H1 (cell line): ENCODE results near the gene TMEM132A. TPM values are rescaled to one million over a fixed set of nuclear protein-coding genes. Genes with fewer than 3 reads are reported as not detected.

Source experiments
- CTCF ChIA-PET: fragments of 300-600 bp; sonication (Branson Sonifier 250); formaldehyde crosslinking; loops from one replicate; lab custom pipeline; 2021; ENCODE audit not compliant: partially characterized antibody; lab: Charles Lee
- POLR2A ChIA-PET: fragments of 300-600 bp; sonication (Branson Sonifier 250); formaldehyde crosslinking; loops from one replicate; lab custom pipeline; 2021; ENCODE audit warnings: inconsistent platforms; ENCODE audit not compliant: partially characterized antibody; lab: Charles Lee
- DNase-seq, 2 experiments: peaks; one replicate each; pipeline versions ENCODE4 v3.0.0 to v3.0.0-alpha.2; 2010 to 2022; ENCODE audit warnings: low spot score in 2 of 2, low read depth in 1 of 2, mixed read lengths in 1 of 2
- FAIRE-seq: peaks from 2 replicates; lab custom pipeline; 2011; peaks lifted over from hg19 to GRCh38; lab: Jason Lieb, UNC
- H2AFZ ChIP-seq: 2 replicates; pipeline ENCODE4 v1.8.1; 2012; ENCODE audit warnings: low read length, inconsistent platforms
- H2AK5ac ChIP-seq: 2 replicates; pipeline ENCODE4 v1.6.1; 2013; ENCODE audit warnings: low read depth, low read length
- H2BK120ac ChIP-seq: replicated peaks from 2 replicates; pipeline ENCODE3; 2013; ENCODE audit warnings: low read depth, low read length, inconsistent platforms
- H2BK12ac ChIP-seq: 2 replicates; pipeline ENCODE4 v1.6.1; 2013; ENCODE audit warnings: low read depth, low read length
- H2BK15ac ChIP-seq: 2 replicates; pipeline ENCODE4 v1.6.1; 2013; ENCODE audit warnings: low read length
- H2BK20ac ChIP-seq: 2 replicates; pipeline ENCODE4 v1.6.1; 2013; ENCODE audit warnings: low read length
- H2BK5ac ChIP-seq: 2 replicates; pipeline ENCODE4 v1.6.1; 2013; ENCODE audit warnings: low read depth, low read length
- H3K14ac ChIP-seq: 2 replicates; pipeline ENCODE4 v1.6.1; 2013; ENCODE audit warnings: inconsistent platforms; ENCODE audit not compliant: insufficient read length
- H3K18ac ChIP-seq: 2 replicates; pipeline ENCODE4 v1.6.1; 2013; ENCODE audit warnings: low read length; ENCODE audit errors: extremely low read depth
- H3K23ac ChIP-seq: 2 replicates; pipeline ENCODE4 v1.6.1; 2013; ENCODE audit warnings: inconsistent platforms; ENCODE audit not compliant: insufficient read length
- H3K23me2 ChIP-seq: 2 replicates; pipeline ENCODE4 v1.6.1; 2013; ENCODE audit warnings: low read depth, low read length
- H3K27ac ChIP-seq: 2 replicates; pipeline ENCODE4 v1.6.1; 2011; ENCODE audit warnings: low read depth, low read length, inconsistent platforms
- H3K27me3 ChIP-seq, 4 experiments: replicated peaks in 1 of 4; 1 replicate in 1 of 4; 2 replicates in 3 of 4; pipeline versions ENCODE4 v1.6.1 to v1.8.1; 2011 to 2013; ENCODE audit warnings: low read length in 3 of 4, mild to moderate bottlenecking in 3 of 4, inconsistent platforms in 2 of 4, mixed read lengths in 2 of 4, moderate library complexity in 1 of 4; ENCODE audit not compliant: control insufficient read depth in 3 of 4, insufficient read depth in 3 of 4; ENCODE audit errors: extremely low read depth in 1 of 4
- H3K36me3 ChIP-seq, 4 experiments: 2 replicates each; pipeline versions ENCODE4 v1.6.1 to v1.8.1; 2011 to 2013; ENCODE audit warnings: mild to moderate bottlenecking in 4 of 4, low read length in 3 of 4, moderate library complexity in 2 of 4, control low read depth in 1 of 4, inconsistent platforms in 1 of 4; ENCODE audit not compliant: insufficient read depth in 4 of 4, control insufficient read depth in 2 of 4
- H3K4ac ChIP-seq: replicated peaks from 2 replicates; pipeline ENCODE3; 2013; ENCODE audit warnings: low read length, low read depth, mixed read lengths, inconsistent platforms; ENCODE audit not compliant: insufficient read length
- H3K4me1 ChIP-seq, 4 experiments: replicated peaks in 1 of 4; 1 replicate in 1 of 4; 2 replicates in 3 of 4; pipeline versions ENCODE4 v1.6.1 to v1.8.1; 2011 to 2013; ENCODE audit warnings: low read length in 3 of 4, inconsistent platforms in 2 of 4, mixed read lengths in 1 of 4; ENCODE audit not compliant: insufficient read depth in 4 of 4, control insufficient read depth in 3 of 4
- H3K4me2 ChIP-seq, 2 experiments: 2 replicates each; pipeline versions ENCODE4 v1.6.1 to v1.8.1; 2011 to 2013; ENCODE audit warnings: low read depth in 2 of 2, low read length in 2 of 2, control low read depth in 1 of 2, inconsistent platforms in 1 of 2, mild to moderate bottlenecking in 1 of 2; ENCODE audit not compliant: insufficient read depth in 1 of 2
- H3K4me3 ChIP-seq, 4 experiments: fragments of 200-600, 300-600 bp in 1 of 4; sonication (generic), shearing (Covaris generic), sonication (Bioruptor Twin) in 1 of 4; 2 replicates each; pipeline versions ENCODE4 v1.5.1 to v1.8.1; 2011 to 2016; ENCODE audit warnings: low read length in 4 of 4, low read depth in 3 of 4, control low read depth in 2 of 4, inconsistent platforms in 2 of 4, mild to moderate bottlenecking in 2 of 4, mixed read lengths in 1 of 4, moderate library complexity in 1 of 4; ENCODE audit not compliant: insufficient read depth in 2 of 4; ENCODE audit errors: extremely low read depth in 1 of 4
- H3K56ac ChIP-seq: replicated peaks from 2 replicates; pipeline ENCODE3; 2013; ENCODE audit warnings: low read depth, mild to moderate bottlenecking, mixed read lengths, low read length, inconsistent platforms; ENCODE audit not compliant: insufficient read length
- H3K79me1 ChIP-seq: 2 replicates; pipeline ENCODE4 v1.6.1; 2013; ENCODE audit warnings: low read depth, low read length, control low read depth
- H3K79me2 ChIP-seq, 2 experiments: 2 replicates each; pipeline versions ENCODE4 v1.6.1 to v1.8.1; 2012 to 2013; ENCODE audit warnings: low read length in 2 of 2, mild to moderate bottlenecking in 2 of 2, inconsistent platforms in 1 of 2; ENCODE audit not compliant: insufficient read depth in 2 of 2, control insufficient read depth in 1 of 2
- H3K9ac ChIP-seq, 4 experiments: replicated peaks in 1 of 4; 1 replicate in 1 of 4; 2 replicates in 3 of 4; pipeline versions ENCODE4 v1.6.1 to v1.8.1; 2011 to 2013; ENCODE audit warnings: low read depth in 3 of 4, low read length in 3 of 4, control low read depth in 2 of 4, mild to moderate bottlenecking in 2 of 4, moderate library complexity in 2 of 4, inconsistent platforms in 1 of 4; ENCODE audit errors: extremely low read depth in 1 of 4
- H3K9me3 ChIP-seq, 2 experiments: 2 replicates each; pipeline versions ENCODE4 v1.6.1 to v1.8.1; 2012 to 2013; ENCODE audit warnings: mild to moderate bottlenecking in 2 of 2, moderate library complexity in 2 of 2, control low read depth in 1 of 2, inconsistent platforms in 1 of 2, low read depth in 1 of 2, low read length in 1 of 2, mixed read lengths in 1 of 2; ENCODE audit not compliant: insufficient read depth in 2 of 2
- H4K20me1 ChIP-seq, 2 experiments: replicated peaks in 1 of 2; 2 replicates each; pipeline versions ENCODE3 to v1.8.1; 2011 to 2013; ENCODE audit warnings: inconsistent platforms in 2 of 2, low read length in 2 of 2, mild to moderate bottlenecking in 1 of 2; ENCODE audit not compliant: insufficient read depth in 2 of 2, control insufficient read depth in 1 of 2
- H4K5ac ChIP-seq: 2 replicates; pipeline ENCODE4 v1.6.1; 2013; ENCODE audit warnings: low read length, low read depth, mixed read lengths, inconsistent platforms; ENCODE audit not compliant: insufficient read length
- H4K8ac ChIP-seq: 2 replicates; pipeline ENCODE4 v1.8.0; 2013; ENCODE audit warnings: mild to moderate bottlenecking, moderate library complexity, low read length, inconsistent platforms; ENCODE audit not compliant: insufficient read depth; ENCODE audit errors: extremely low read depth
- H4K91ac ChIP-seq: replicated peaks from 2 replicates; pipeline ENCODE3; 2013; ENCODE audit warnings: low read length, mixed read lengths, inconsistent platforms; ENCODE audit not compliant: insufficient read length
- ATF3 ChIP-seq: IDR thresholded peaks from 2 replicates; pipeline ENCODE4 v1.6.1; 2011; ENCODE audit warnings: low read depth, mild to moderate bottlenecking, low read length; ENCODE audit not compliant: insufficient read depth
- BACH1 ChIP-seq: IDR thresholded peaks from 2 replicates; pipeline ENCODE4 v1.6.1; 2012; ENCODE audit warnings: low read length, improper control_type of control experiment
- CHD2 ChIP-seq: IDR thresholded peaks from 2 replicates; pipeline ENCODE4 v1.6.1; 2012; ENCODE audit warnings: low read length, improper control_type of control experiment
- E2F6 ChIP-seq: IDR thresholded peaks from 2 replicates; pipeline ENCODE4 v1.6.1; 2012; ENCODE audit warnings: inconsistent platforms
- EP300 ChIP-seq, 2 experiments: IDR thresholded peaks; 1 replicate in 1 of 2; 2 replicates in 1 of 2; pipeline ENCODE4 v1.6.1; 2011 to 2012; ENCODE audit warnings: low read depth in 2 of 2, low read length in 2 of 2, mild to moderate bottlenecking in 2 of 2, borderline replicate concordance in 1 of 2, inconsistent platforms in 1 of 2, moderate library complexity in 1 of 2
- JUND ChIP-seq: IDR thresholded peaks from 2 replicates; pipeline ENCODE4 v1.6.1; 2011; ENCODE audit warnings: mild to moderate bottlenecking, improper control_type of control experiment, low read length
- KDM4A ChIP-seq: IDR thresholded peaks from one replicate; pipeline ENCODE4 v1.7.1; 2012; ENCODE audit warnings: low read depth, mild to moderate bottlenecking, moderate library complexity, low read length, inconsistent platforms; ENCODE audit not compliant: severe bottlenecking
- MAFK ChIP-seq: IDR thresholded peaks from 2 replicates; pipeline ENCODE4 v1.6.1; 2012; ENCODE audit warnings: low read depth, mild to moderate bottlenecking, improper control_type of control experiment, low read length
- MAX ChIP-seq: IDR thresholded peaks from 2 replicates; pipeline ENCODE4 v1.6.1; 2012; ENCODE audit warnings: inconsistent platforms
- NRF1 ChIP-seq: IDR thresholded peaks from 2 replicates; pipeline ENCODE4 v1.6.1; 2011; ENCODE audit warnings: mild to moderate bottlenecking, low read depth, low read length, improper control_type of control experiment
- SP4 ChIP-seq: IDR thresholded peaks from 2 replicates; pipeline ENCODE4 v1.6.1; 2012; ENCODE audit warnings: low read length, inconsistent platforms
- SUZ12 ChIP-seq: fragments of 200-600 bp; sonication (generic); IDR thresholded peaks from 2 replicates; pipeline ENCODE4 v1.6.1; 2012; ENCODE audit warnings: mild to moderate bottlenecking, inconsistent platforms, low read length, moderate library complexity, mixed read lengths
- WGBS, 2 experiments: shearing (Covaris generic) in 1 of 2; methylation state at CpG; one replicate each; pipeline versions ENCODE4 v1.1.6 to v1.1.7; 2013 to 2015; ENCODE audit warnings: low lambda C conversion rate in 2 of 2, mixed read lengths in 2 of 2, inconsistent platforms in 1 of 2, low coverage in 1 of 2, missing lambda C conversion rate in 1 of 2; ENCODE audit not compliant: insufficient replicate concordance in 2 of 2, insufficient coverage in 1 of 2, insufficient read length in 1 of 2; ENCODE audit errors: extremely low coverage in 1 of 2, missing lambda C conversion rate in 1 of 2; 5-methylcytosine and 5-hydroxymethylcytosine counted together
- polyA plus RNA-seq, 7 experiments: library from polyadenylated mRNA; depleted of rRNA in 3 of 7; stranded (reverse) in 5 of 7; unstranded in 2 of 7; fragments of >200 nt in 5 of 7; fragments of 200-250 nt in 2 of 7; gene quantifications; 1 replicate in 5 of 7; 2 replicates in 1 of 7; 4 replicates in 1 of 7; pipeline versions ENCODE4 v1.2.1 to v1.2.3, GENCODE V29; 2011 to 2013; ENCODE audit warnings: missing spikeins in 2 of 7, mixed read lengths in 2 of 7
- total RNA-seq: library from RNA; stranded (reverse); fragmentation: NEBNext Ultra II Directional; extraction: Animal tissue kit (Norgen Biotek cat#: 25700); gene quantifications from 2 replicates; pipeline ENCODE4 v1.2.1, GENCODE V29; 2021

The TMEM132A gene
- total and polyA plus RNA-seq, 2 of the 8 experiments (the other 6 are each of a cell fraction or from before 2014, with no cell fraction given): 46.6 to 97.9 TPM

GRCh38 chr11:60971520-60971919, 47.3 kb downstream of the TMEM132A start, which contains the start of gene CD6:
Gene CD6 (plus strand): TSS chr11:60971680. CDS start chr11:60971866, 186 bp downstream.
- Histone ChIP-seq H3K18ac (no peak within 1 kb of the TSS), H3K9ac (no peak within 1 kb of the TSS), H2BK15ac (no peak within 1 kb of the TSS), H3K56ac (no peak within 1 kb of the TSS), H2BK12ac (no peak within 1 kb of the TSS), H3K79me1 (no peaks in the 10 kb centered on the region), H3K4me2 (no peak within 1 kb of the TSS), H3K27ac (no peak within 1 kb of the TSS), H2AK5ac (no peak within 1 kb of the TSS), H3K79me2 (no peaks in the 10 kb centered on the region), H3K27me3 (no peaks in the 10 kb centered on the region; a peak in 1 of 7 replicates), H3K4ac (no peak within 1 kb of the TSS), H3K4me3 (no peak within 1 kb of the TSS), H4K8ac (no peak within 1 kb of the TSS), H3K4me1 (no peaks in the 10 kb centered on the region), H3K9me3 (no peaks in the 10 kb centered on the region; a peak in 1 of 4 replicates), H2AFZ (no peak within 1 kb of the TSS), H2BK20ac (no peak within 1 kb of the TSS), H3K23me2 (no peaks in the 10 kb centered on the region), H3K14ac (no peak within 1 kb of the TSS), H3K36me3 (no peaks in the 10 kb centered on the region), H4K20me1 (no peaks in the 10 kb centered on the region), H2BK5ac (no peak within 1 kb of the TSS), H3K23ac (no peak within 1 kb of the TSS), H4K5ac (no peak within 1 kb of the TSS), H2BK120ac (no peak within 1 kb of the TSS), H4K91ac (no peak within 1 kb of the TSS)
- no peak for TF ChIP-seq NRF1
- TF ChIP-seq ATF3: no peak
- TF ChIP-seq SP4: no peak
- no peak for TF ChIP-seq JUND
- no peak for TF ChIP-seq SUZ12
- TF ChIP-seq MAX: no peak
- TF ChIP-seq CHD2: no peak
- no peak for TF ChIP-seq MAFK
- no peak for TF ChIP-seq EP300 (IDR thresholded peaks at IDR 0.05; ENCODE audit: borderline replicate concordance in 1 of 2, low read depth in 2 of 2, low read length in 2 of 2)
- TF ChIP-seq BACH1: no peak
- no peak for TF ChIP-seq KDM4A
- TF ChIP-seq E2F6: no peak
- WGBS, 2 experiments: 91% methylated on average over 16 of the region's 16 CpGs; no CpG with 5 or more reads in 1 of the 2 experiments
- FAIRE-seq: no peak
- ChIA-PET POLR2A (interaction anchor here (0.6 kb wide), 1 partner anchor 219 kb away, joined by 4 read pairs; no protein-coding TSS in a partner anchor), CTCF (interaction anchor here (0.6 to 2.9 kb wide), 14 partner anchors 11 to 230 kb away, joined by 3 to 19 read pairs (median 6); no protein-coding TSS in a partner anchor)
- no peak for DNase-seq
